Endothelial cell of umbilical vein (primary cell): Measurements from ENCODE around the gene MAML2. TPM values are rescaled to one million over a fixed set of nuclear protein-coding genes. Genes with fewer than 3 reads are reported as not detected.

Experiments used
- BruUV-seq: library from RNA; stranded (reverse); fragments of 400-500 nt; replicated peaks from 2 replicates; lab custom pipeline; 2021; lab: Mats Ljungman, UMichigan
- CTCF ChIA-PET: fragments of 300-600, 350-600 bp; sonication (Branson Sonifier 250); formaldehyde crosslinking; loops from one replicate; lab custom pipeline; 2021; ENCODE audit warnings: antibody characterized with exemption, inconsistent platforms; lab: Charles Lee
- POLR2A ChIA-PET: fragments of 300-600, 350-600 bp; sonication (Branson Sonifier 250); formaldehyde crosslinking; loops from one replicate; lab custom pipeline; 2021; ENCODE audit warnings: antibody characterized with exemption, inconsistent platforms; lab: Charles Lee
- DNase-seq: peaks from one replicate; pipeline ENCODE4 v3.0.0-alpha.2; 2011; ENCODE audit warnings: low read depth, low spot score
- FAIRE-seq: peaks from 2 replicates; lab custom pipeline; 2011; peaks lifted over from hg19 to GRCh38; lab: Jason Lieb, UNC
- H2AFZ ChIP-seq: 2 replicates; pipeline ENCODE4 v1.6.0; 2012; ENCODE audit warnings: low read depth, low read length, control low read depth, inconsistent platforms
- H3K27ac ChIP-seq: 2 replicates; pipeline ENCODE4 v1.5.1; 2011; ENCODE audit warnings: low read depth, mild to moderate bottlenecking, control low read depth, low read length, moderate library complexity; ENCODE audit not compliant: insufficient read depth
- H3K27me3 ChIP-seq, 2 experiments: 2 replicates each; pipeline versions ENCODE4 v1.6.0 to v1.6.1; 2011; ENCODE audit warnings: low read length in 2 of 2, mixed read lengths in 1 of 2; ENCODE audit not compliant: control insufficient read depth in 2 of 2, insufficient read depth in 2 of 2
- H3K36me3 ChIP-seq, 2 experiments: 2 replicates in 1 of 2; 3 replicates in 1 of 2; pipeline ENCODE4 v1.5.1; 2011; ENCODE audit warnings: low read length in 2 of 2, mild to moderate bottlenecking in 1 of 2, moderate library complexity in 1 of 2; ENCODE audit not compliant: control insufficient read depth in 2 of 2, insufficient read depth in 2 of 2; ENCODE audit errors: extremely low read depth in 1 of 2
- H3K4me1 ChIP-seq: 3 replicates; pipeline ENCODE4 v1.5.1; 2011; ENCODE audit warnings: mild to moderate bottlenecking, low read length; ENCODE audit not compliant: control insufficient read depth, insufficient read depth; ENCODE audit errors: extremely low read depth
- H3K4me2 ChIP-seq: 2 replicates; pipeline ENCODE4 v1.6.1; 2011; ENCODE audit warnings: low read length, control low read depth, mixed read lengths; ENCODE audit not compliant: insufficient read depth
- H3K4me3 ChIP-seq, 3 experiments: fragments of 200-600 bp in 1 of 3; sonication (generic), shearing (Covaris generic) in 1 of 3; replicated peaks in 1 of 3; 2 replicates each; pipeline ENCODE4 v1.5.1; 2011 to 2016; ENCODE audit warnings: control low read depth in 3 of 3, low read length in 3 of 3, mild to moderate bottlenecking in 2 of 3, inconsistent platforms in 1 of 3, low read depth in 1 of 3, moderate library complexity in 1 of 3; ENCODE audit not compliant: insufficient read depth in 1 of 3
- H3K79me2 ChIP-seq: 2 replicates; pipeline ENCODE4 v1.6.0; 2012; ENCODE audit warnings: low read length, inconsistent platforms; ENCODE audit not compliant: control insufficient read depth, insufficient read depth
- H3K9ac ChIP-seq: replicated peaks from 2 replicates; pipeline ENCODE3; 2011; ENCODE audit warnings: low read length, control low read depth; ENCODE audit not compliant: insufficient read depth; ENCODE audit errors: extremely low read depth
- H3K9me1 ChIP-seq: replicated peaks from 3 replicates; pipeline ENCODE4 v1.6.0; 2011; ENCODE audit warnings: mild to moderate bottlenecking, low read length; ENCODE audit not compliant: control insufficient read depth, insufficient read depth; ENCODE audit errors: extremely low read depth
- H3K9me3 ChIP-seq: replicated peaks from 2 replicates; pipeline ENCODE4 v1.5.1; 2012; ENCODE audit warnings: low read length, inconsistent platforms; ENCODE audit not compliant: control insufficient read depth, insufficient read depth
- H4K20me1 ChIP-seq: replicated peaks from 2 replicates; pipeline ENCODE3; 2011; ENCODE audit warnings: mild to moderate bottlenecking, low read length; ENCODE audit not compliant: control insufficient read depth, insufficient read depth; ENCODE audit errors: extremely low read depth
- EZH2 ChIP-seq: IDR thresholded peaks from 2 replicates; pipeline ENCODE4 v1.6.1; 2012; ENCODE audit warnings: borderline replicate concordance, low read depth, mild to moderate bottlenecking, moderate library complexity, low read length, inconsistent platforms; ENCODE audit not compliant: severe bottlenecking
- GATA2 ChIP-seq: IDR thresholded peaks from 2 replicates; pipeline ENCODE4 v1.7.0; 2011; ENCODE audit warnings: low read depth, mild to moderate bottlenecking, moderate library complexity, mixed read lengths, low read length; ENCODE audit not compliant: insufficient read length, insufficient read depth
- JUN ChIP-seq: IDR thresholded peaks from 2 replicates; pipeline ENCODE4 v1.6.1; 2011; ENCODE audit warnings: borderline replicate concordance, low read depth; ENCODE audit not compliant: insufficient read length, insufficient read depth
- MYC ChIP-seq: IDR thresholded peaks from one replicate; pipeline ENCODE4 v1.6.1; 2011; ENCODE audit warnings: mild to moderate bottlenecking, low read depth, low read length
- POLR2A ChIP-seq: IDR thresholded peaks from 2 replicates; pipeline ENCODE4 v1.6.1; 2012; ENCODE audit warnings: low read depth, mild to moderate bottlenecking, control low read depth, low read length
- dilution Hi-C: fragments of 300-500 bp; cut with MboI; formaldehyde crosslinking; loops from one replicate; pipeline ENCODE4 v1.15.0; 2019; ENCODE audit warnings: low sequenced_read_pairs; ENCODE audit not compliant: extremely low pct_ligation_motif_present
- intact Hi-C: fragments of 100-400 bp; cut with micrococcal nuclease; formaldehyde crosslinking; loops from one replicate; pipeline ENCODE4 v1.10.0; 2022
- polyA plus RNA-seq, 4 experiments: library from polyadenylated mRNA; depleted of rRNA in 3 of 4; stranded (reverse) in 3 of 4; unstranded in 1 of 4; fragments of >200 nt; gene quantifications; 2 replicates each; pipeline versions ENCODE4 v1.2.1 to v1.2.3, GENCODE V29; 2011 to 2012; ENCODE audit warnings: missing spikeins in 1 of 4
- total RNA-seq: library from RNA; stranded (reverse); gene quantifications from 2 replicates; pipeline ENCODE4 v1.2.3, GENCODE V29; 2021
- TF ChIP-seq, protein P1 (sequence below), 2 donors: IDR thresholded peaks; 1 replicate in 1 of 2; 2 replicates in 1 of 2; pipeline ENCODE4 v1.5.1; 2011; ENCODE audit warnings: low read length in 2 of 2, mild to moderate bottlenecking in 2 of 2, moderate library complexity in 2 of 2, control low read depth in 1 of 2, inconsistent platforms in 1 of 2, low read depth in 1 of 2; ENCODE audit not compliant: insufficient read depth in 1 of 2; ENCODE audit errors: extremely low read depth in 1 of 2

Gene MAML2
- total and polyA plus RNA-seq, 2 donors (not counting 3 experiments of a cell fraction or from before 2014, with no cell fraction given), result 12.4 to 16.8 TPM

DNA sequence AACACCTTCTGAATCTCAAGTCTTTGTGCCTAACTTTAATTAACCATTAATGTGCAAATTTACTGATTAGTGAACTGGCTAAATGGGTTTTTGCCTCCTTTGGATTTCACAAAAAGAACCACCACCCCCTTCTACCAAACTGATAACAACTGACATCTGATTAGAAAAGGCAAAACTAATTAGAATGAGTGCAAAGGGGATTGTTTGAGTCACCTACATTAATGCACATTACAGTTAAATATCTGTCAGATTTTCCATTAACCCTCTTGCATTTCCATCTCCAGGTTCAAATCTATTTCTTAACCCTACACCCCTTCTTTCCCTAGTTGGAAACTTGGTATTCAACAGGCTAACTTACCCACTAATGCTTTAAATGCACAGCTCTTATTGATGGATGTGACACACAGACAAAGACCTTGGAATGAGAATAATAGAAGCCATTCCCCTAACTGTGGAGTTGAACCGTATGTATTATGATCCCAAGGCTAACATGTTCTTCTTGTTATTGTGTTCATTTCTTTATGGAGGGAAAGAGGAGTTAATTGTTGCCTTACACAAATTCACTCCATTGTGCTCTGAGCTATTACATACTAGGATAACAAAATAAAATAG is 257.6 kb downstream of the MAML2 start:
- POLR2A ChIA-PET, result no interaction called here
- no peaks in the 10 kb centered on the region for H3K9me3 ChIP-seq
- no TSS peak for BruUV-seq
- H3K9ac ChIP-seq, result no peak overlapping the region
- DNase-seq, result no peak
- dilution Hi-C loops, result no loop called here
- H4K20me1 ChIP-seq, result no peaks in the 10 kb centered on the region
- H3K4me2 ChIP-seq, result no peak overlapping the region
- no peak for FAIRE-seq
- intact Hi-C loops, result no loop called here
- TF ChIP-seq GATA2 (no peak), POLR2A (no peak), JUN (no peak)
- H3K4me1 ChIP-seq, result peaks cover 12% of the 10 kb centered on the region
- no peak overlapping the region for H2AFZ ChIP-seq
- H3K4me3 ChIP-seq, result no peak overlapping the region
- H3K36me3 ChIP-seq, result no peaks in the 10 kb centered on the region
- CTCF ChIA-PET, result interaction anchor here (2.0 kb wide), 1 partner anchor 14 kb away, joined by 5 read pairs; no protein-coding TSS in a partner anchor
- no peaks in the 10 kb centered on the region for H3K79me2 ChIP-seq
- no peaks in the 10 kb centered on the region for H3K27me3 ChIP-seq
- no peak overlapping the region for H3K27ac ChIP-seq
- H3K9me1 ChIP-seq, result no peaks in the 10 kb centered on the region

DNA sequence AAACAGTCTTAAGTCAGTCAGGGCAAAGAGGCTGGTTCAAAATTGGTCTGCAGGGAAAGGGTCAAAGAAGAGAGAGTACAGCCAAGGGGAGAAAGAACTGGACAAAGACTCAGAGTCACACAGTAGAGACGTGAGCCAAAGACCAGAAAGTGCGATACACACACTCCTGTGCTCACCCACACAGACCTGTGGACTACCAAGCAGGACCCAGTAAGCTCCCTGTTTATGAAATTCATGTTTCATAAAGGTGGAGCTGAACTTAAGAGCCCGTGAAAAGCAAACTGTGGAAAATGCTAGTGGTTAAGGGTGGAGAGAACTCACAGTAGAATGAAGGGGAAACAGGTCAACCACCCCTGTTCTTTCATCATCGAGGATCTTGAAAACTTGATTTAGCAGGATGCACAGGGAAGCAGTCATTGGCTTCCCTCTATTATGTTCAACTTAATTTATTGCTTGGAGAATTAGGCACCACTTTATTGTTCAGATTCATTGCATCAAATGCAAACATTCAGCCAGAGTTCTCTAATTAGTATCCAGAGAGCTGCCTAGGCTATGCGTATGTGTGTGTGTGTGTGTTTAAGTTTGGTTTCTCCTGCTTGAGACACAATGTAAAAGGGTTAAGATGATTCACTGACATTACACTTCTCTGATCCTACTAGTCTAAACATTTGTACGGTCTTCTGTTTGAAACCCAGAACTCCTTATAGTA is 258.2 kb downstream of the MAML2 start:
- no peak overlapping the region for H3K27ac ChIP-seq
- TF ChIP-seq EZH2 (no peak), POLR2A (no peak), MYC (no peak), GATA2 (no peak)
- TF ChIP-seq, protein P1, sequence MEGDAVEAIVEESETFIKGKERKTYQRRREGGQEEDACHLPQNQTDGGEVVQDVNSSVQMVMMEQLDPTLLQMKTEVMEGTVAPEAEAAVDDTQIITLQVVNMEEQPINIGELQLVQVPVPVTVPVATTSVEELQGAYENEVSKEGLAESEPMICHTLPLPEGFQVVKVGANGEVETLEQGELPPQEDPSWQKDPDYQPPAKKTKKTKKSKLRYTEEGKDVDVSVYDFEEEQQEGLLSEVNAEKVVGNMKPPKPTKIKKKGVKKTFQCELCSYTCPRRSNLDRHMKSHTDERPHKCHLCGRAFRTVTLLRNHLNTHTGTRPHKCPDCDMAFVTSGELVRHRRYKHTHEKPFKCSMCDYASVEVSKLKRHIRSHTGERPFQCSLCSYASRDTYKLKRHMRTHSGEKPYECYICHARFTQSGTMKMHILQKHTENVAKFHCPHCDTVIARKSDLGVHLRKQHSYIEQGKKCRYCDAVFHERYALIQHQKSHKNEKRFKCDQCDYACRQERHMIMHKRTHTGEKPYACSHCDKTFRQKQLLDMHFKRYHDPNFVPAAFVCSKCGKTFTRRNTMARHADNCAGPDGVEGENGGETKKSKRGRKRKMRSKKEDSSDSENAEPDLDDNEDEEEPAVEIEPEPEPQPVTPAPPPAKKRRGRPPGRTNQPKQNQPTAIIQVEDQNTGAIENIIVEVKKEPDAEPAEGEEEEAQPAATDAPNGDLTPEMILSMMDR (IDR thresholded peaks at IDR 0.05; ENCODE audit: extremely low read depth in 1 of 2, insufficient read depth in 1 of 2, low read depth in 1 of 2, low read length in 2 of 2), result no peak
- BruUV-seq, result no TSS peak
- DNase-seq (peak; percentile 25), FAIRE-seq (no peak)
- dilution Hi-C loops, result no loop called here
- H3K4me1 ChIP-seq, result peaks cover 12% of the 10 kb centered on the region
- no peaks in the 10 kb centered on the region for H3K9me3 ChIP-seq
- POLR2A ChIA-PET, result no interaction called here
- no peaks in the 10 kb centered on the region for H4K20me1 ChIP-seq
- CTCF ChIA-PET, result interaction anchor here (1.0 kb wide), 1 partner anchor 28 kb away, joined by 3 read pairs; no protein-coding TSS in a partner anchor
- no peaks in the 10 kb centered on the region for H3K36me3 ChIP-seq
- no peaks in the 10 kb centered on the region for H3K9me1 ChIP-seq
- no peaks in the 10 kb centered on the region for H3K79me2 ChIP-seq
- H3K4me2 ChIP-seq, result no peak overlapping the region
- H2AFZ ChIP-seq, result no peak overlapping the region
- H3K9ac ChIP-seq, result no peak overlapping the region
- intact Hi-C loops, result no loop called here
- H3K4me3 ChIP-seq, result no peak overlapping the region
- H3K27me3 ChIP-seq, result no peaks in the 10 kb centered on the region
